CD4-positive, CD25-positive, alpha-beta regulatory T cell (primary cell): ENCODE measurements around the gene CORO1C. TPM values are rescaled to one million over a fixed set of nuclear protein-coding genes. Genes with fewer than 3 reads are reported as not detected.
A peak's percentile ranks its signal among the peaks of the same experiment; 100 is the strongest.

ENCODE experiments used
- ATAC-seq, 2 donors: fragments of 150-1000 bp; cut with Tn5 transposase; one replicate each; pipeline ENCODE4 v1.10.0; 2021; ENCODE audit warnings: low read depth in 2 of 2, moderate number of reproducible peaks in 2 of 2, moderate library complexity in 1 of 2
- DNase-seq, 3 donors: peaks; one replicate each; pipeline versions ENCODE4 v3.0.0 to v3.0.0-alpha.2; 2012 to 2022; ENCODE audit warnings: mixed read lengths in 1 of 3
- H3K27ac ChIP-seq: one replicate; pipeline ENCODE4 v1.7.0; 2013; ENCODE audit warnings: mild to moderate bottlenecking, low read length; ENCODE audit not compliant: insufficient read depth, poor library complexity, severe bottlenecking
- H3K27me3 ChIP-seq: one replicate; pipeline ENCODE4 v1.7.0; 2013; ENCODE audit warnings: low read length; ENCODE audit not compliant: control insufficient read depth, insufficient read depth
- H3K36me3 ChIP-seq: one replicate; pipeline ENCODE4 v1.7.0; 2013; ENCODE audit warnings: mild to moderate bottlenecking, low read length, moderate library complexity; ENCODE audit not compliant: control insufficient read depth, insufficient read depth
- H3K4me1 ChIP-seq: 2 replicates; pipeline ENCODE4 v1.7.0; 2013; ENCODE audit warnings: mild to moderate bottlenecking, low read length; ENCODE audit not compliant: insufficient read depth, control insufficient read depth, poor library complexity, severe bottlenecking
- H3K4me3 ChIP-seq: one replicate; pipeline ENCODE4 v1.7.0; 2013; ENCODE audit warnings: low read depth, mild to moderate bottlenecking, low read length, moderate library complexity
- H3K9me3 ChIP-seq, 2 experiments: 1 replicate in 1 of 2; 2 replicates in 1 of 2; pipeline ENCODE4 v1.7.0; 2013; ENCODE audit warnings: low read length in 2 of 2, mild to moderate bottlenecking in 1 of 2, moderate library complexity in 1 of 2; ENCODE audit not compliant: control insufficient read depth in 2 of 2
- H3K27ac Mint-ChIP-seq, 3 donors: one replicate each; pipeline ENCODE4 v1.8.0; 2020 to 2022; ENCODE audit warnings: mild to moderate bottlenecking in 3 of 3, mixed read lengths in 3 of 3, moderate library complexity in 2 of 3
- H3K27me3 Mint-ChIP-seq: one replicate; pipeline ENCODE4 v1.8.0; 2022; ENCODE audit warnings: mild to moderate bottlenecking, mixed read lengths
- H3K36me3 Mint-ChIP-seq: one replicate; pipeline ENCODE4 v1.8.0; 2020; ENCODE audit warnings: mixed read lengths
- H3K4me1 Mint-ChIP-seq, 4 donors: one replicate each; pipeline ENCODE4 v1.8.0; 2020 to 2022; ENCODE audit warnings: mixed read lengths in 4 of 4, mild to moderate bottlenecking in 1 of 4
- H3K4me3 Mint-ChIP-seq, 4 donors: one replicate each; pipeline ENCODE4 v1.8.0; 2020 to 2022; ENCODE audit warnings: mild to moderate bottlenecking in 4 of 4, mixed read lengths in 4 of 4, moderate library complexity in 3 of 4
- H3K9me3 Mint-ChIP-seq, 7 donors: one replicate each; pipeline ENCODE4 v1.8.0; 2020 to 2022; ENCODE audit warnings: mixed read lengths in 7 of 7, mild to moderate bottlenecking in 3 of 7, moderate library complexity in 2 of 7
- polyA plus RNA-seq, 4 donors: library from polyadenylated mRNA; unstranded; fragments of 300-500 nt; fragmentation: Illumina TruSeq; gene quantifications; one replicate each; pipeline ENCODE4 v1.2.3, GENCODE V29; 2021
- total RNA-seq: library from RNA; stranded (reverse); gene quantifications from one replicate; pipeline ENCODE4 v1.2.3, GENCODE V29; 2022

CORO1C gene
- total and polyA plus RNA-seq, 5 donors from 2014 or later = 9.4 to 22.8 (median 21.2) TPM

DNA sequence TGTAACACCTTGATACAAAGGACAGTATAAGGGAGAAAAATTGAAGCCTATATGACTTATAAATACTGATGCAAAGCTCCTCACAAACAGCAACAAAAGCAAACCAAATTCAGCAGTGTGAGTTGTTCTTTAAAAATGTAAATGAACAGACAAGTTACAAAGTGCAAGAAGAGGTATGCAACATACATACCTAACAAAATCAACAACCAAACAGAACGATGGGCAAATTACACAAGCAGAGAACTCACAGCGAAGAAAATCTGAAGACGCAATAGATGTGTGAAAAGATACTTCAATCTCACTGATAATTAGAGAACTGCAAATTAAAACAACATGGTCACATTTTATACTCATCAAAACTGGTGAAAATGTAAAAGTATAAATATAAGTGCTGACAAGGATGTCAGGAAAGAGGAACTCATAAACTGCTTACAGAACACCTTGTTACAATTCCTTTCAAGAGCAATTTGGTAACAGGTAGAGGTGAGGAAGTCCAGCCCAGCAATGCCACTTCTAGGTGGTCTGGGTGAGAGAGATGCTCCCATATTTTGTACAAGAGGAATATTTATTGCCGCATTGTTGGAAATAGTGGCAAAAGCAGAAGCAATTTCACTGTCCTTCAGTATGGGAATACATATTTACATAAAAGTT is 47.3 kb downstream of the CORO1C start:
- H3K4me1 Mint-ChIP-seq = peaks cover 6 to 26% (median 15%) of the 10 kb centered on the region in 4 donors
- no peaks in the 10 kb centered on the region for H3K36me3 Mint-ChIP-seq
- no peak overlapping the region for H3K27ac Mint-ChIP-seq

DNA sequence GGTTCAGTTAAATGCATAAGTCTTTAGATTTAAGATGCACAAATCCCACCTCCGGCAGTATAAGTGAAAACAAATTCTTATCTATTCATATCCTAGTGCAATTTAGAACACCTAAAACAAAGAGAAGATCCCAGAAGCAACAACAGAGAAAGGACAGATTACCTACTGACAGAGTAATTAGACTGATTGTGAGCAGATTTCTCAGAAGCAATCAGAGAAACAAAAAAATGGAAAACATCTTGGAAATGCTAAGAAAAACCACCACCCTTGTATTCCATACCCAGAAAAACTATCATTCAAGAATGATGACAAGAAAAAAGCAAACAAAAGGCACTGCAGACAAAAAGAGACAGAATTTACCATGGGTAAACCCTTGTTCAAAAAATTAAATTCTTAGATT is 50.0 kb downstream of the CORO1C start:
- no peaks in the 10 kb centered on the region for H3K36me3 ChIP-seq
- DNase-seq (peak in 1 of 3 donors; percentile 28), ATAC-seq (no peak)
- no peak overlapping the region for H3K4me3 ChIP-seq
- Mint-ChIP-seq H3K27me3 (no peaks in the 10 kb centered on the region), H3K27ac (no peak overlapping the region), H3K9me3 (no peaks in the 10 kb centered on the region), H3K4me1 (peaks cover 5 to 16% (median 11%) of the 10 kb centered on the region in 4 donors), H3K36me3 (peaks cover 6% of the 10 kb centered on the region), H3K4me3 (no peak overlapping the region)
- H3K27ac ChIP-seq = no peak overlapping the region
- no peaks in the 10 kb centered on the region for H3K9me3 ChIP-seq
- peaks cover 9% of the 10 kb centered on the region for H3K4me1 ChIP-seq
- H3K27me3 ChIP-seq = no peaks in the 10 kb centered on the region

More for the DNA sequence above, 47.3 kb downstream of the CORO1C start:
- H3K36me3 ChIP-seq = no peaks in the 10 kb centered on the region
- H3K9me3 ChIP-seq = no peaks in the 10 kb centered on the region
- no peaks in the 10 kb centered on the region for H3K9me3 Mint-ChIP-seq
- no peak for DNase-seq
- no peak for ATAC-seq
- H3K27me3 ChIP-seq = no peaks in the 10 kb centered on the region
- no peak overlapping the region for H3K4me3 Mint-ChIP-seq
- H3K27ac ChIP-seq = no peak overlapping the region
- peaks cover 9% of the 10 kb centered on the region for H3K4me1 ChIP-seq
- no peak overlapping the region for H3K4me3 ChIP-seq
- H3K27me3 Mint-ChIP-seq = no peaks in the 10 kb centered on the region

DNA sequence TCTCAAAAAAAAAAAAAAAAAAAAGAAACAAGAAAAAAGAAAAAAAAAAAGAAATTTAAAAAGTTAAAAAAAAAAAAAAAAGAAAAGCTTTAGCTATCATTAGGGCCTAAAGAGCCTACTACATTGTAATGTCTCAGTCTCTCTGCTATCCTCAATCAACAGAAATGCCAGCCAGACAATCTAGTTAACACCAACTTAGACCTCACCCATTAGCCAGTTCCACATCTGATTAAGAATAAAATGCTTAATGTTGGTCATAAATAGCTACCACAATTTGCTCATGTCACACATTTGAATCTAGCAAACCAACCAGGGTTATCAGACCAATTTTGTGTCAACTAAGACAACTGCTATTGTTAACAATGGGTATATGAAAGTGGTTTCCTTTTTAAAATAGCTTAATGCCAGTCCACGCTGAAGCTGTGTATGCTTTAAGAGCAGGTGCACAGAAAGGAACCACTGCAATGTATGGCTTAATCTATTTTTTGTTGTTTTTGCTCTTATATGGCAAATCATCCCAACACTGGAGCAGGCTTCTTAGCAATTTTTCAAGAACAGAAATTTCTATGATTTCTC is 52.1 kb downstream of the CORO1C start:
- Mint-ChIP-seq H3K4me3 (no peak overlapping the region), H3K4me1 (peaks cover 0 to 6% (median 1%) of the 10 kb centered on the region in 4 donors), H3K36me3 (peaks cover 17% of the 10 kb centered on the region), H3K27me3 (no peaks in the 10 kb centered on the region), H3K27ac (no peak overlapping the region), H3K9me3 (peaks cover 0 to 2% (median 0%) of the 10 kb centered on the region in 7 donors)
- no peak for ATAC-seq
- H3K4me3 ChIP-seq = no peak overlapping the region
- H3K4me1 ChIP-seq = no peaks in the 10 kb centered on the region
- H3K27ac ChIP-seq = no peak overlapping the region
- no peaks in the 10 kb centered on the region for H3K36me3 ChIP-seq
- DNase-seq = peak in 1 of 3 donors; percentile 10
- H3K27me3 ChIP-seq = no peaks in the 10 kb centered on the region
- H3K9me3 ChIP-seq = no peaks in the 10 kb centered on the region

DNA sequence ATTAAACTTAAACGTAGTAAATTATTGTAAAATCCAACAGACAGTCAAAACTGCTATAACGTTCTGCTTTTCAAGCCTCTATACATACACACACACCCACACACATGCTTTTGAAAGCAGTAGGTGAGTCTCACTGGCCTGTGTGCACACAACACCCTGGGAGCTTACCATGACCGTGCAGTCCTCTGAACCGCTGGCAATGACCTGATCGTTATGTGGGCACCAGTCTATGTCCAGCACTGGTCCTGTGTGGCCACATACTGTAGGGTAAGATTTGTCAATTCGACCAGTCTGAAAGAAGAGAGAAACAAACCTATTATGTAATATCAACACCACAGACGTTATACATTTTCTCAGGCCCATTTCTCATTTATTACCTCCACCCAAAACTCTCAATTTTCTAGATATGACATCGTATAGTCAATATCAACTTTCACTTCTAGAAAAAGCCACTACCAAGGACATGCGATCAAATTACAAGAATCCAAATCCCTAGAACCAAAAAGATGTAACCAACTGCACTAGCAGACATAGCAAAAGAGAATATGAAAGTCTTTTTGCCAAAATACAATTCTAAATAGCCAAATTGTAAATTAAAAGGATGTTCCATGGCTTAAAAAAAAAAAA is 53.1 kb downstream of the CORO1C start:
- Histone ChIP-seq H3K36me3 (no peaks in the 10 kb centered on the region), H3K9me3 (no peaks in the 10 kb centered on the region), H3K27me3 (no peaks in the 10 kb centered on the region), H3K4me1 (no peaks in the 10 kb centered on the region), H3K27ac (no peak overlapping the region), H3K4me3 (no peak overlapping the region)
- DNase-seq (peak in 1 of 3 donors; percentile 60), ATAC-seq (no peak)
- H3K27me3 Mint-ChIP-seq = no peaks in the 10 kb centered on the region
- no peak overlapping the region for H3K27ac Mint-ChIP-seq
- peaks cover 0 to 6% (median 1%) of the 10 kb centered on the region in 4 donors for H3K4me1 Mint-ChIP-seq
- no peak overlapping the region for H3K4me3 Mint-ChIP-seq
- H3K9me3 Mint-ChIP-seq = peaks cover 0 to 2% (median 0%) of the 10 kb centered on the region in 7 donors
- H3K36me3 Mint-ChIP-seq = peaks cover 20% of the 10 kb centered on the region

DNA sequence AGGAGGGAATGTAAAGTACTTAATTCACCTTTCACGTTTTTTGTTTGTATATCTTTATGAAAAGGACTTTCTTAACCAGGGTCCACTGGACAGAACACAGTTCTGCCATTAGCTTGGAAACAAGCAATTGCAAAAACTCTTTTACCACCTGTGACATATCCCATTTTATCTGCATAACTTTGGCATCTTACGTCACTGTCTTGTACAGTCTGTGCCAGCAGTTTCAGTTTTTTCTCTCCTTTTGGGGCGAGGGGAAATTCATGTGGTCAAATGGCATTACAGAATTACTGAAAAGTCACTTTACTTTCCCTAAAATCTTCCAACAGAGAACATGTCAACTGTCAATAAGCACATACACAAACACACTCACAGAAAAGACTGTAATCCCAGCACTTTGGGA is 53.9 kb downstream of the CORO1C start:
- Histone ChIP-seq H3K4me1 (no peaks in the 10 kb centered on the region), H3K36me3 (no peaks in the 10 kb centered on the region), H3K27ac (no peak overlapping the region), H3K9me3 (no peaks in the 10 kb centered on the region), H3K4me3 (no peak overlapping the region), H3K27me3 (no peaks in the 10 kb centered on the region)
- no peaks in the 10 kb centered on the region for H3K27me3 Mint-ChIP-seq
- H3K9me3 Mint-ChIP-seq = peaks cover 0 to 2% (median 0%) of the 10 kb centered on the region in 7 donors
- peaks cover 20% of the 10 kb centered on the region for H3K36me3 Mint-ChIP-seq
- no peak overlapping the region for H3K4me3 Mint-ChIP-seq
- H3K27ac Mint-ChIP-seq = no peak overlapping the region
- H3K4me1 Mint-ChIP-seq = peaks cover 0 to 6% (median 1%) of the 10 kb centered on the region in 4 donors
- ATAC-seq (no peak), DNase-seq (no peak)

DNA sequence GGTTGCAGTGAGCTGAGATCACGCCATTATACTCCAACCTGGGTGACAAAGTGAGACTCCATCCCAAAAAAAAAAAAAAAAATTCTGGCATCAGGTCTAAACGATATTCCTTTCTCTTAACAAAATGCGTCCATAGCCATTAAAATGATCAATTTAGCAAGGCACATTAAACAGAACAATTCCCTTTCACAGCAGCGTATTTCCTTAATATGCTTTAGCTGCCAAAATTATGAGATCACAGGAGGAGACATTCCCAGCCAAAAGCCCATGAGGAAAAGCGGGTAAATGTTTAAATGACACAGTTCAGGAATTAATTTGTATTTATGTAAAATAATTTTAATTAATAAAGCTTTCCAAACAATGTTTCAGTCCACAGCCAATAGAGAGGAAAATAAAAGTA is 54.6 kb downstream of the CORO1C start:
- H3K9me3 ChIP-seq = no peaks in the 10 kb centered on the region
- H3K4me3 ChIP-seq = no peak overlapping the region
- Mint-ChIP-seq H3K27ac (no peak overlapping the region), H3K4me3 (no peak overlapping the region), H3K9me3 (peaks cover 0 to 2% (median 0%) of the 10 kb centered on the region in 7 donors), H3K36me3 (peaks cover 20% of the 10 kb centered on the region), H3K4me1 (peaks cover 0 to 6% (median 1%) of the 10 kb centered on the region in 4 donors), H3K27me3 (no peaks in the 10 kb centered on the region)
- H3K27ac ChIP-seq = no peak overlapping the region
- H3K36me3 ChIP-seq = no peaks in the 10 kb centered on the region
- no peaks in the 10 kb centered on the region for H3K4me1 ChIP-seq
- no peaks in the 10 kb centered on the region for H3K27me3 ChIP-seq
- ATAC-seq (no peak), DNase-seq (no peak)

DNA sequence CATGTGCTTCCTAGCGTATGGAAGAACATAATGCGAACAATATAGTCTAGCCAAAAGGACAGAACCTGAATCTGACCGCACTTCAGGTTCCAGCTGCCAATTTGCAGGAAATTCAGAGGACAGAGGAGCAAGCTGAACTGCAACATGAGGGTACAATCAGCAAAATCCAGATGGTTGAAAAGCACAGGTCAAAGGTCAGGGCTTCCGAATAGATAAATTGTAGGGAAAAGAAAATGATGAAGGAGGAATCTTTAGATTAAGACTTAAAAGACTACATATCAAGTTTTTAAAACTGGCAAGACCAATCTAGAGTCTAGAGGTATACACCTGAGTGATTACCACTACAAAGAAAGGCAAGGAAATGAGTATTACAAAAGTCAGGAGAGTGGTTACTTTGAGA is 55.5 kb downstream of the CORO1C start:
- peaks cover 20% of the 10 kb centered on the region for H3K36me3 Mint-ChIP-seq
- H3K4me1 ChIP-seq = no peaks in the 10 kb centered on the region
- H3K27ac Mint-ChIP-seq = peak overlapping the region in 2 of 3 donors; percentile 4 to 62
- no peak overlapping the region for H3K27ac ChIP-seq
- H3K4me3 Mint-ChIP-seq = no peak overlapping the region
- H3K4me3 ChIP-seq = no peak overlapping the region
- DNase-seq (no peak), ATAC-seq (no peak)
- H3K4me1 Mint-ChIP-seq = peaks cover 0 to 6% (median 1%) of the 10 kb centered on the region in 4 donors
- peaks cover 0 to 2% (median 0%) of the 10 kb centered on the region in 7 donors for H3K9me3 Mint-ChIP-seq
- no peaks in the 10 kb centered on the region for H3K9me3 ChIP-seq
- no peaks in the 10 kb centered on the region for H3K27me3 Mint-ChIP-seq
- H3K27me3 ChIP-seq = no peaks in the 10 kb centered on the region
- no peaks in the 10 kb centered on the region for H3K36me3 ChIP-seq
